HepG2 (cell line): Measurements from ENCODE around the gene PODXL2. TPM values are rescaled to one million over a fixed set of nuclear protein-coding genes. Genes with fewer than 3 reads are reported as not detected.
A peak's percentile ranks its signal among the peaks of the same experiment; 100 is the strongest.

Experiments used
- DR1 ChIP-seq: sonication (generic); formaldehyde crosslinking; IDR thresholded peaks from 2 replicates; pipeline ENCODE4 v1.8.0; 2021; ENCODE audit warnings: mild to moderate bottlenecking, missing genetic modification reagents, inconsistent platforms
- MAX ChIP-seq: IDR thresholded peaks from 2 replicates; pipeline ENCODE4 v1.6.1; 2012; ENCODE audit warnings: inconsistent platforms
- MEIS2 ChIP-seq: sonication (generic); formaldehyde crosslinking; IDR thresholded peaks from 2 replicates; pipeline ENCODE4 v1.9.0; 2021; ENCODE audit warnings: mild to moderate bottlenecking, missing genetic modification reagents
- NR2C2 ChIP-seq: sonication (generic); formaldehyde crosslinking; IDR thresholded peaks from 2 replicates; pipeline ENCODE4 v1.4.0; 2020; ENCODE audit warnings: missing genetic modification reagents, mild to moderate bottlenecking, moderate library complexity, borderline replicate concordance
- RNF2 ChIP-seq: fragments of 450-650 bp; conservative IDR thresholded peaks from 2 replicates; pipeline ENCODE4 v1.6.1; 2016; ENCODE audit warnings: low read depth
- ZFP36L1 ChIP-seq: sonication (generic); formaldehyde crosslinking; IDR thresholded peaks from 2 replicates; pipeline ENCODE4 v1.8.0; 2022; ENCODE audit warnings: mild to moderate bottlenecking, missing genetic modification reagents, moderate library complexity
- ZHX1 ChIP-seq: sonication (generic); formaldehyde crosslinking; IDR thresholded peaks from 2 replicates; pipeline ENCODE4 v1.8.1; 2022; ENCODE audit warnings: low read depth, mild to moderate bottlenecking, missing genetic modification reagents
- ZKSCAN8 ChIP-seq: IDR thresholded peaks from 2 replicates; pipeline ENCODE4 v1.6.1; 2016; ENCODE audit warnings: borderline replicate concordance, missing genetic modification reagents, missing compliant biosample characterization
- ZNF280D ChIP-seq: sonication (generic); formaldehyde crosslinking; IDR thresholded peaks from 2 replicates; pipeline ENCODE4 v1.5.1; 2020; ENCODE audit warnings: mild to moderate bottlenecking, missing genetic modification reagents
- ZNF616 ChIP-seq: sonication (generic); formaldehyde crosslinking; IDR thresholded peaks from 2 replicates; pipeline ENCODE4 v1.5.0; 2020; ENCODE audit warnings: low read depth, mild to moderate bottlenecking, missing genetic modification reagents
- ZNF639 ChIP-seq: conservative IDR thresholded peaks from 2 replicates; pipeline ENCODE4 v1.6.1; 2018; ENCODE audit warnings: missing genetic modification reagents
- ZNF687 ChIP-seq: sonication (generic); formaldehyde crosslinking; IDR thresholded peaks from 2 replicates; pipeline ENCODE4 v1.5.1; 2020; ENCODE audit warnings: mild to moderate bottlenecking, missing genetic modification reagents, moderate library complexity
- polyA plus RNA-seq, 8 experiments: library from polyadenylated mRNA; depleted of rRNA in 3 of 8; stranded (reverse) in 7 of 8; unstranded in 1 of 8; fragments of >200 nt; fragmentation: Illumina TruSeq in 4 of 8; extraction: Trizol in 4 of 8; gene quantifications; 2 replicates each; pipeline versions ENCODE4 v1.2.1 to v1.2.3, GENCODE V29; 2011 to 2016; ENCODE audit warnings: low read depth in 4 of 8, missing spikeins in 1 of 8, mixed read lengths in 1 of 8; ENCODE audit not compliant: insufficient read depth in 1 of 8
- total RNA-seq, 5 experiments: library from RNA; depleted of rRNA; stranded (reverse); fragments of >200 nt; fragmentation: Illumina TruSeq; extraction: Trizol; gene quantifications; 2 replicates each; pipeline ENCODE4 v1.2.3, GENCODE V29; 2016; ENCODE audit warnings: low read depth in 1 of 5

The PODXL2 gene
- total and polyA plus RNA-seq, 2 of the 13 experiments (the other 11 are each of a cell fraction or from before 2014, with no cell fraction given), result 20.4 to 25.1 TPM

- TF ChIP-seq ZNF687 (CRISPR knock-in tag) (peak; percentile 83), ZNF639 (0 out of 2 replicates have a peak, but pooled peaks have one; percentile 46), NR2C2 (CRISPR knock-in tag) (peak; percentile 43; the same call in 1 of the 2 replicates), ZNF616 (peak; percentile 71; the same call in 1 of the 2 replicates), RNF2 (peak; percentile 99), ZHX1 (CRISPR knock-in tag) (peak; percentile 65; the same call in 1 of the 2 replicates), DR1 (peak; percentile 33; the same call in 1 of the 2 replicates), MAX (peak; percentile 99), MEIS2 (peak; percentile 71; the same call in 1 of the 2 replicates), ZNF280D (CRISPR knock-in tag) (no peak), ZKSCAN8 (CRISPR knock-in tag) (no peak), ZFP36L1 (0 out of 2 replicates have a peak, but pooled peaks have one; percentile 43)
Measured at GRCh38 chr3:127628788-127629466, at the start of gene PODXL2 (continued).
